ENCODE results near the gene SLC13A5.
"Not testable (repeated sequence)": the region's sequence is repeated elsewhere in the genome, so short reads cannot be mapped to it uniquely, and the experiment has no call there.

SLC13A5 gene

DNA sequence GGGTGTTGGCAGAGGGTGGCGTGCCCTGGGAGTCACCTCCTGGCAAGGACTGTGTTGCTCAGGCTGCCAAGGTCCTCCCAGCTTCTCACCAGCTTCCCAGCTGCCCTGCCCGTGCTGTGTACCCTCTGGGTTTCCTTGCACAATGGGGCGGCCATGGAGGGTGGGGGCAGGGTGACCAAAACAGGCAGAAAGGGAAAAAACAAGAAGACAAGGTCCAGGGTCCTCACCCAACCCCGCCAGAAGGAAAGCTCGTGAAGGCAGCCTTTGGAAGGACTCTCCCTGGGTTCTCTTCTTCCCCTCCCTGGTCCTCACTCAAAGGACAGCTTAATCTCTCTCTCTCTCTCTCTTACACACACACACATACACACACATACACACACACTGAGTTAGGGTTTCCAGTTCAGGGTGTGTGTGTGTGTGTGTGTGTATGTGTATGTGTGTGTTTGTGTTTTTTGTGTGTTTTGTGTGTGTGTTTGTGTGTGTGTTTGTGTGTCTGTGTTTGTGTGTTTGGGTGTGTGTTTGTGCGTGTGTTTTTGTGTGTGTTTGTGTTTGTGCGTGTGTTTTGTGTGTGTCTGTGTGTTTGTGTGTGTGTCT is 2.0 kb downstream of the SLC13A5 start:
- DNase-seq (ENCODE audit: low read depth in 3 of 3, low spot score in 1 of 3): no peak

DNA sequence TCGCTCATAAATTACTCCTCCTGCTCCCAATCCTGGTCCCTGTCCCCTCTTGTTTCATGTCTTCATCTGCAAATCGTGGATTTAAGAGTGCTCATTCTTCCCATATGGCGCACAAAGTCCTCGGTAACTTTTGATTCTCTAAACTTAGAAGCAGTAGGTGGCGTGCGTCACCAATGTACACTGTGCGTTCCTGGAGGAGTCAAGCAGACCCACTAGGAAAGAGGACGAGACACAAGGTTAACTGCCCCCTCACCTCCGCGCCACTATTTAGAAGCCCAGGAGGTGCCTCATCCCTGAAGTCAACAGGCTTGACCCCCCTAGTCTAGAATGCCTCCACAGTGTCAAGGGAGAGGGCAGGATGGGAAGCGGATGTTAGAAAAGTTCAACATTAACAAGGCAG is 2.9 kb downstream of the SLC13A5 start:
- DNase-seq (ENCODE audit: low read depth in 3 of 3, low spot score in 1 of 3): no peak

DNA sequence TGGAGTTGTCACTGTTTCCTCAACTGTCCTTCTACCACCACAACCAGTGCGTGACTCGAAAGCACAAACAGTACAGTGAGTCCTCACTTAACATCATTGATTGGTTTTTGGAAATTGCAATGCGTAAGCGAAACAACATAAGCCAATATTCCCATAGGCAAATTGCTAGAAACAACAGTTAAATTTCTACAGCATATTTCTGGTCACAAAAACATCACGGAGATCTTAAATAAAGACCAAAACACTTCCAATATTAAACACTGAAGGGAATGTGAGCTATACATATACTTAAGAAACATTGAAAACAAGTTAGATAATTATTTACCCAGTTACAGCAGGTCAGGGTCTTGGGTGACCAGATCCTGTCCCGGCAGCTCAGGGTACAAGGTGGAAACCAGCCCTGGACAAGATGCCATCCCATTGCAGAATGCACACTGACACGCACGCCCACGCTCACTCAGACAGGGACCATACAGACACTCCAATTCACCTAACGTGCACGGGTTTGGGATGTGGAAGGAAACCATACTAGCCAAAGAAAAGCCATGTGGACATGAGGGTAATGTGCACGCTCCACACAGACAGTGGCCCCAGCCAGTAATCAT is 4.7 kb downstream of the SLC13A5 start:
- DNase-seq (ENCODE audit: low read depth in 3 of 3, low spot score in 1 of 3): no peak

DNA sequence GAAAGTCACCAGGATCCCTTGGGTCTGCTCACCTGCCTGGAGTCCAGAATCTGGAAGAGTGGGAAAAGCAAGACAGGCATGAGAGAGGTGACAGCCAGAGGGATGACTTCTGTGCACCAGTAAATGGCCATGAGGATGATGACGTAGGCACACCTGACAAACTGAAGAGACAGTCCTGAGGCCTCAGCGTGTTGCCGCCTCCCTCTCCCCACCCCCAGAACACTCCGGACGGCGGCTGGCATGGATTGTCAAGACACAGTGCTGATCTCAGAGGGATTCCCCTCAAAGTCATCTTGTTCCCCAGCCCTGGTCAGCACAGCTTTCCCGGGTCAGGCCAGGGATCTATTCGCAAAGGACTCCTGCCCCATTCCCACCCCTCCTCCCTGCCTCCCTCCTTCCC is 6.2 kb downstream of the SLC13A5 start:
- no peak for DNase-seq (ENCODE audit: low read depth in 3 of 3, low spot score in 1 of 3)

DNA sequence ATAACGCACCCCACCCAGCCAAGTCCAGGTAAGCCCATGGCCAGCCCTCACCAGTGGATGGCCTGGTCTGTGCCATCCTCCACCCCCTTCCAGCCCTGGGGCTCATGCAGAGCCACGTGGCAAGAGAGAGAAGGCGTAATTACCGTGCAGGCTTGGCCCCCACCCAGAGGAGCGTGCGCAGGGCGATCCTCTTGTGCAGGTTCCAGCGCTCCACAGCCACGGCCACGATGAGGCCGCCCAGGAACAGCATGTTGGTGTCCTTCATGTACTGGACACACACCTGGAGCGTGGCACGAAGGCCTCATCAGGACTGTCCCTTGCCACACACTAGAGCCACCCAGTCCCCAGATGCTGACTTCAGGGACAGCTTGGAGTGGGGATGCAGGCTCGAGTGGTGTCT is 6.7 kb downstream of the SLC13A5 start:
- DNase-seq (ENCODE audit: low read depth in 3 of 3, low spot score in 1 of 3): no peak

DNA sequence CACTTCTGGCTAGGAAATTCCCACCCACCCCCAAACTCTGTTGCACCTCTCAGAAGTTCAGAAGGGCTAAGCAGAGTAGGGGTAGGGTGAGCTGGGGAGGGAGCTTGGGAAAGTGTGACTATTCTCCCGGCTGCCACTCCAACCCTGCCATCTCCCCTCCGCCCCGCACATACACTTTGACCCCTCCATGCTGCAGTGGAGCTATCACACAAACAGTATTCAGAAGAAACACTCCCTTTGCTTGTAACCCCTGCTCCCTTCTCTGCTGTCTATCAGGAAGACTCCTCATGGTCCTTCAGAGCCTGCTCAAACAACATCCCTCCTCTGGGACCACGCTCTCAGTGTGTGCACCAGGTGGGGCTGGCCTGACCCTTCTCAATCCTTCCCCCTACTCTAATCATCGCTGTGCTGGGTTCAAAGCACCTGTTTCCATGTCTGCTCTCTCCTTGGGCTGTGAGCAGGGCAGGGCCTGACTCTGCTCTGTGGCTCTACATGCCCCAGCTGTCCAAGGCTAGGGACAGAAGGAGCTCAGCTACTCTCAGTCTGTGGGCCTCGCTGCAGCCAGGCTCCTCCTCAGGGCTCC is 8.6 kb downstream of the SLC13A5 start:
- no peak for DNase-seq (ENCODE audit: low read depth in 3 of 3, low spot score in 1 of 3)

DNA sequence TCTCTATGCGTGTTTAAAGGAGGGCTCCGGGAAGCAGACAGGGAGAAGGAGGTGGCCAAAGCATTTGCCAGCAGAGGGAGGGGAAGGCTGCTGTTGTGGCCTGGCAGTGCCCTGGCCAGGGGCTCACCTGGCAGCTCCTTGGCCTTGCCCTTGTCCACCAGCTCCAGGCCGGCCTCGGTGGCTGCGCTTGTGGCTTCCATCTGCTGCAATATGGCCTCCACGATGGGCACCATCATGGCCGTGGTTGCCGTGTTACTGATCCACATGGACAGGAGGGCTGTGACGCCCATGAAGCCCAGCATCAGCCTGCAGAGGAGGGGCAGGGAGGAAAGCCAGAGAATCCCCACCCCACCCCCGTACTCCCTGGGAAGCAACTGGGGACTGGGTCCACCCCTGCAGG is 9.4 kb downstream of the SLC13A5 start:
- no peak for DNase-seq (ENCODE audit: low read depth in 3 of 3, low spot score in 1 of 3)

DNA sequence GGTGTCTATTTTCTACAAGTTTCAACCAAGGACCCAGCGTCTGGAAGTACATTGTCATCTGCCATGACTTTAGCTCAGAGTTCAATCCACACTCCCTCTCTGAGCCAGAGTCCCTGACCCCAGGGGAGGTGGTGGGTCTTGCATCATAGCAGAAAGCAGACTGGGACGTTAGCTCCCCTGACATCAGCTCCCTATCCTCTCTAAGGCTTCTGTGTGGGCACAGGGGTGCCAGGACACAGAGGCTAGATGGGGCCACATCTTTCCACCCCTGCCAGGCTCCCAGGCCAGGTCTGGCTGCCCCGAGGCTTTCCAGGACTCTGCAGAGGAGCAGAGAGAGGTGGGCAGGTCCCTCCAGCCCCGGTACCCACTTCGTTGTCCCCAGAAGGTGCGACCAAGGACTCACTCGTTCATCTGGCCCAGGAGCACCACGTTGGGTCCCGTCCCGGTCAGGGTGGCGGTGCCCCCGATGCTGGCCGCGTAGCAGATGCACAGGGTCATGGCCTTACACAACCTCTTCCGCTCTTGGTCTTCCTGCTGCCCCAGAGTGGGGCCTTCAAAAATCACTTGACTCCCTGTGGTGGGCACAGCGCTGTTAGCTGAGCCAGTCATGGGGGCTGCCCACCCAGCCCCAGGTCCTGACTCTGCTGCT is 10.5 kb downstream of the SLC13A5 start:
- DNase-seq (ENCODE audit: low read depth in 3 of 3, low spot score in 1 of 3): no peak

DNA sequence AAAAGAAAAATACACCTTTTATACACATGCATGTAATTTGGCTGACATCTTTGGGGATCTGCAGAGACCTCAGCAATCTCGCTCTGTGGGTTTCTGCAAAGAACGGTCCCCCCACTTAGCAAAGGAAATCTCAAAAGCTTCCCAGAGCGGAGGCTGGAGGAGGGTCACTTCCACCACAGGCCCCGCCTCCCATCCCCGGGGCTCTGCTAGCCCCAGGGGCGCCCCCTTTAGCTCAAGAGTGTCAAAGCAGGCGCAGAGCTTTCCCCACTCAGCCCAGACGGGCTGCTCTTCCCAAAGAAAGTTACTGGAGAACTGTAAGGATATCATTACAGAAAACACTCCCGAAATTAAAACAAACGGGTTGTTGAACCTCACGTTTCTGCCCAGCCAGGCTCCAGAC is 11.4 kb downstream of the SLC13A5 start:
- DNase-seq (ENCODE audit: low read depth in 3 of 3, low spot score in 1 of 3): peak in 1 of 3 donors; percentile 13

DNA sequence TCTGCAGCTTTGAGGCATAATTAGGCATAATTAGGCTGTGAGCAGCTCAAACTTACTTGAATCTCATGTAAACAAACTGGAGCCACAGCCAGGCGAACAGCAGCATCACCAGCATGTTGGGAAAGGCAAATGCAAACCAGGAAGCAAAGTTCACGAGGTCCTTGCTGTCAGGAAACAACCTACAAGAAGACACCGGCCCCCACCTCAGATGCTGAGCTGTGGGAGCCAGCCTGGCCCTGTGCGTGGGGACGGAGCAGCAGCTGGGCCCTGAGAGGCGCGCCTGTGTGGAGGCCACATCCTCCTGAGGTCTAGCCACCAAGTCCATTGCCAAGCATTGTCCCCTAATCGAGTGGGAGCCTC is 12.2 kb downstream of the SLC13A5 start:
- no peak for DNase-seq (ENCODE audit: low read depth in 3 of 3, low spot score in 1 of 3)

DNA sequence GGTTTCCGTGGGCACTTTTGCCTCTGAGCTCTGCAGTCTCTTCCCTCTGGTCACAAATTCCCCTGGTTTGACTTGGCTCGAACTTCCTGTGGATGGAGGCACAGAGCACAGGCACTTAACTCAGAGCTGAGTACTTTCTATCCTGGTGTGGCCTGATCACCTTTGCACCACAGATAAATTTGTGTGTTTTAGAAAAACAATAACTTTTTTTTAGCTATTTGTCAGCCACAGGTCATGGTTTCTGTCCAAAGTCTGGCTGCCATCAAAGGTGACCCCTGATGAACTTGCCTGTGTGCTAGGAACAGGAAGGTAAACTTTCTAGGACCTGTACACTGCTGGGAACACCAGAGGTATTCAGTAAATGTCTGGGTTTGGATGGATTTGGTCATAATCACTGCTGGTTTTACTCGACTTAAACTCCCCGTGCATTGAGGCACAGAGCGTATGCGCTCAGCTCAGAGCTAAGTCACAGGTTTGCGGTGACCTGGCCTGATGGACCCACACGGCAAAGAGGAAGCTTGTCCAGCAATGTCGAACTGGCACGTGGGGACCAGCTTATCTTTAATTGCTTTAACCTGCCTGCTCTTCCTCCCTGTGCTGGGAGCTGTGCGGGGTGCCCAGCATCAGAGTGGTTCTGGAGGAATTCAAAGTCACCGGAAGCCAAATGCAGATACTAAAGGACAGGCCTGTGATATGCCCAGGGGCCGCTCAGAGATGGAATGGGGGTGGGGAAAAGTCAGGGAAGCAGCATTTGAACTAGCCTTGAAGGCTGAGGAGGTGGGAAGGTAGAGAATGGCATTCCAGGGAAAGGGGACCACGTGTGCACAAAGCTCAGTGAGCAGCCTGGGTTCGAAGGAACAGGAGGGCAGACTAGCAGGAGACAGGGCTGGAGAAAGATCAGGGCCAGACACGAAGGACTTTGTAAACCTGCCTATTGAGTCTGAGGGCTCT is 12.9 kb downstream of the SLC13A5 start:
- DNase-seq (ENCODE audit: low read depth in 3 of 3, low spot score in 1 of 3): no peak

DNA sequence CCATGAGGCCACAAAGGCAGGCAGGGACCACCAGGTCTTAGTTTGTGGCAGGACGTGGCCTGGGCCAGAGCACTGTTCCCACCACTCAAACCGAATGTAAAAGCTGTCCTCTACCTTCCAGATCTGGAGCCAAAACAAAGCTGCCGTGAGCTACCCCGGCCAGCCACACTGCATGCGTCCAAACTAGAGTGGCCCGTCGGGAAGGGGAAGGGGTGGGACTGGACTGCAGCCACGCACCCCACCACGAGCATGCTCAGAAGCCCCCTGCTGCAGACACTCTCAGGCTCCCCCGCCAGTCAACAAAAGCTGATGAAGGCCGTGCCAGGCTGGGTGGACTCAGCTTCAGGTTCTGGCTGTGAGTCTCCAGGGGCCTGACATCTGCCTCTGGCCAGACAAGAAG is 15.2 kb downstream of the SLC13A5 start:
- no peak for DNase-seq (ENCODE audit: low read depth in 3 of 3, low spot score in 1 of 3)

DNA sequence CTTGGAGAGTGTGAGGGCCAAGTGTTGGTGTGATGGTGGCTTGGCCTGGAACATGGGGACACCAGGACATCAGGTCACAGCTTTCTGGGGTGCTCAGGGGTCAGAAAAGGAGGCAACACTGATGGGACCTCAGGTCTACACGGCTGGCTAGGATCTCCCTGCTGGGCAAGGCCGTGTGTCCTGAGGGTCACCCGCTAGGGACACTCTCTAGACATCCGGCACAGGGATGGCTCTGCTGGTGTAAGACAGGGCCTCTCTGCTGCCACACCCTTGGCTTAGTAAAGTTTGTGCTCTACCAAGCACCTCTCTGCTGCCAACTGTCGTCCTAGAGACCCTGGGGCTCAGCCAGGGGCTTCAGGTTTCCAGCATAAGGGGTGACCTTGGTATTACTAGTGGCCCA is 16.3 kb downstream of the SLC13A5 start:
- no peak for DNase-seq (ENCODE audit: low read depth in 3 of 3, low spot score in 1 of 3)

DNA sequence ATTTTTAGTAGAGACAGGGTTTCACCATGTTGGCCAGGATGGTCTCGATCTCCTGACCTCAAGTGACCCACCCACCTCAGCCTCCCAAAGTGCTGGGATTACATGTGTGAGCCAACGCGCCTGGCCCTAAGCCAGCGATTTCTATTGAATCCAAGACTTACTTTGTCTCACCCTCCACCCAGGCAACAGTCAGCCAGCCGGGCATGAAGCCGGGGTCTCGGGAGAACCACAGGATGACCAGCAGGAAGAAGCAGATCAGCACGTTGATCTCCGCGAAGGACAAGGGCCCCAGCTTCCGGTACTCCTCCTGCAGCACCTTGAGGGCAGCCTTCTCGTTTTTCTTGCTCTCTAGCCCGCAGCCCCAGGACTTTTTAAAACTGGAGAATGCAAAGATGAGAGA is 17.6 kb downstream of the SLC13A5 start:
- no peak for DNase-seq (ENCODE audit: low read depth in 3 of 3, low spot score in 1 of 3)

DNA sequence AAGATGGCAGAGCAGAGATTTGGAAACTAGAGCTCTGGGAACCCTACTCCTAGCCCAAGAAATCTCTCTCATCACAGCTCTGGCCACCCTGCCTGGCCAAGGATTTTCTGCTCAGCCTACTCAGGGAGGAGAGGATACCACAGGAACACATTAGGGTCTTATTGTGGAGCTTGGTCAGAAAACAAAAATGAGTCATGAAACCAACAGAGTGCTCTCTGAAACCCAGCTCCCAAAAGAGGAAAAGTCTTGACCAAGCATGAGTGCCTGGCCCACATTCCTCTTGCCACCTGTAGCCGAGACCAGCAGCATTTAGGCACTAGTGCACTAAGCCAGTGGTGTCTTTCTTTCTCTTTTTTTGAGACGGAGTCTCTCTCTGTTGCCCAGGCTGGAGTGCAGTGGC is 18.1 kb downstream of the SLC13A5 start:
- DNase-seq (ENCODE audit: low read depth in 3 of 3, low spot score in 1 of 3): no peak

DNA sequence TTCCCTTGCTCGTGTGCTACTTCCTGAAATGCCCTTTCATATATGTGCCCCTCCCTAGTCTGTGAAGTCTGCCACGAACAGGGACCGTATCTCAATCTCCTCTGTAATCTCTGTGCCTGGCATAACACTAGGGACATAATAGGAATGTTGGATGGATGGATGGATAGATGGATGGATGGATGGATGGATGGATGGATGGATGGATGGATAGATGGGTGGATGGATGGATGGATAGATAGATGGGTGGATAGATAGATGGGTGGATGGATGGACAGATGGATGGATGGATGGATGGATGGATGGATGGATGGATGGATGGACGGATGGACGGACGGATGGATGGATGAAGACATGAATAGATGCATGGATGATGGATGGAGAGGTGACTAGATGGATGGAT is 21.2 kb downstream of the SLC13A5 start:
- not testable (repeated sequence) for DNase-seq (ENCODE audit: low read depth in 3 of 3, low spot score in 1 of 3)

DNA sequence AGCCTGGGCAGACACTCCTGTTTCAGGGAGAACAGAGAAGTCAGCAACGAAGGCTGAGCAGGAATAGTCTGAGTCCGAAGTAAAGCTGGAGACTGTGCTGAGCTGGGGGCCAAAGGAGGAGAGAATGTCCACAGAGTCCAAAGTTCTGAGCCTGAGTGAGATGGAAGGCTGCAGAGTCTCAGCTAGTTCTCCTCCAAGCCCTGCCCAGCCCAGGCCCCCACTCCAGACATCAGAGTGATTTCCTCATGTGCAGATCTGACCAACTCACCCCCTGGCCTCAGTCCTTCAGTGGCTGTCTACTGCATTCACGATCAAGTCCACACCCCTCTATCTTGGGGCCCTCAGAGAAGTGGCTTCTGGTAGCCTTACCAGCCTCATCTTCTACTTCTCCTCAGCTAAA is 21.6 kb downstream of the SLC13A5 start:
- no peak for DNase-seq (ENCODE audit: low read depth in 3 of 3, low spot score in 1 of 3)

DNA sequence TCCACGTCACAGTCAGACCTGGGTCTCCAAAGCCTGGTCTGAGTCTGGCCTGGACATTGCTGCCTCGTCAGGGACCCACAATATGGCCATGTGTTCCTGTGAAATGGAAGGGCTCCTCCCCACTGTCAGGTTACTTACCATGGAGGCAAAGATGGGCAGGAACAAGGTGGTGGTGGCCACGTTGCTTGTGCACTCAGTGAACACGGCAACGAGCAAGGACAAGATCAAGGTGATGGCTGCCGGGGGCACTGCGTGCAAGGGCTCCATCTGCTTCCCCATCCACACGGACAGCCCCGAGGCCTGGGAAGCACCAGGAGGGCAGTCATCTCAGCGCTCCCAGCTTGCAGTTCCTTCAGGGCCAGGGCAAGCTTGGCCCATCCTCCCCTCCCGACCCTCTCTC is 22.5 kb downstream of the SLC13A5 start:
- no peak for DNase-seq (ENCODE audit: low read depth in 3 of 3, low spot score in 1 of 3)

DNA sequence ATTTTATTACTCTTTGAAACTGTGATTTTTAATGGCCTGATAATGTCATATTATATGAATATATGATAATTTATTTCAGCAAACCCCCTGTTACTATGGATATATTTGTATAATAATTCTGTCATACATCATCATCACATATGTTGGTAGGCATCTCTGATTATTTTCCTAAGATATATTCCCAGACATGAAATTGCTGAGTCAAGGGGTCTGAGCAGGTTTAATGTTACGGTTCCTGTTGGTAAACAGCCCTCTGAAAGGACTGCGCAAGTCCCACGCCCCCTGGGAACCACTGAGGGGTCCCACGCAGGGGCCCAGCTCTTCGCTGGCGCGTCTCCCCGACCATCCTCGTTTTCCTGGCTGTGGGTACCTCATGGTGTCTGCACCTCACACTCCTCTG is 24.2 kb downstream of the SLC13A5 start:
- no peak for DNase-seq (ENCODE audit: low read depth in 3 of 3, low spot score in 1 of 3)

DNA sequence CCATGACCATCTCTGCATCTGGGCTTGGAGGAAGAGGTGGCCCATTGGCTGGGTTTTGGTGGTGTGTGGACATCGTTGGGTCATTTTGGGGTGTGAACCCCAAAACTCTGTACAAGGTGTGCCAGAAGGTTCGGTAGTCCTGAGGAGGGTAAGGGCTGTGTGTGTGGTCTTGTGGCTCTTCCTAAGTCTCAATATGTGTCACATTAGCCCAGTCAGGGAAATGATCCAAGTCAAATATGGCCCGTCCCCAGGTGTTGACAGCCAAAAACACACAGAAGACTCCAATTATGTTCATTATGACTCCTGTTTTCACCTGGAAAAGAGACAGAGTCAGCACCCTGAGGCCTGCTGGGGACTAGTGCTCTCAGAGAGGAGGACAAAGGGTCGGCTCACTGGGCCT is 27.1 kb downstream of the SLC13A5 start:
- no peak for DNase-seq (ENCODE audit: low read depth in 3 of 3, low spot score in 1 of 3)

DNA sequence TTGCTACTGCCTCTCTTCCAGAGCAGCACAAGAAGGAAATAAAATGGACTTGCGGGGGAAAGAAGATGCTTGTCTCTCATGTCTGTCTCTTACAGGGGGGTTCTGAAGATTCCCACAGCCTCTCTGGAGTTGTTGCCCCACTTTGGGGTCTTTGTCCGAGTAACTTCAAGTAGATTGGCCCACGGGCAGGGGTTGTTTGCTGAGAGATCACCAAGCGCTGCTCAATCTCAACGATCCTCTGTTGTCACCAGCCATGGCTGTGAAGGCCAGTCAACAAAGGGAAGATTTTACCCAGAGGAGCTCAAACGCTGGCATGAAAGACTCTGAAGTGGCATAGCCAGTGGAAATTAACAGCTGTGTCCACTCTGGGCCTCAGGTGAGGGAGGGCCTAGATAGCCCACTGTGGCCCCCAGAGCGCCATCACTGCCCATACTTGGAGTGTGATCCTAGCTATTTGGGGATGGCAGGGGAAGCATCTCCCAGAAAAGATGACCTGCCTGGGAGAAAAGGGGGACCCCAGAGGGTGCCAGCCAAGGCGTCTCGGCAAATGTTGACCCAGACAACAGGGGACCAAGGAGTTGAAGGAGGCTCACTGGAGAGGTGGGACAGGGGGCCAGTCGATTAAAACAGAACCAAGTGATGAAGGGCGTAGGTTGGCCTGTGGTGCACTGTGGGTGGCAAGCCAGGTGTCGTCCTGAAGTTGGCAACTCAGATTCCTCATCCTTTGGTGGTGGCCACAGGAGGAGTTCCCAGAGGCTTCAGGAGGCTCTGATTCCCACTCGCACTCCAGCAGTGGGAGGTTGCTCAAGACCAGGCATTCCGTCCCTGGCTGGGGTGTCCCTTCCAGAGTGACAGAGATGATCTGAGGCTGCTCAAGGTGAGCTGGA is 28.0 kb downstream of the SLC13A5 start:
- no peak for DNase-seq (ENCODE audit: low read depth in 3 of 3, low spot score in 1 of 3)

Data from stimulated activated CD4-positive, alpha-beta T cell treated with anti-CD3 and anti-CD28 coated beads, TNF-alpha, amount 100 ng/mL, for 1 hour (primary cell).